HepG2 (cell line): Measurements from ENCODE around the gene HES1. TPM values are rescaled to one million over a fixed set of nuclear protein-coding genes. Genes with fewer than 3 reads are reported as not detected.

Experiments used
- ATAC-seq: fragments of 200-7000 bp; cut with Tn5 transposase; 3 replicates; pipeline ENCODE4 v1.9.1; 2020; ENCODE audit warnings: mild to moderate bottlenecking, moderate library complexity
- BruUV-seq: library from RNA; stranded (reverse); fragments of 400-500 nt; replicated peaks from 2 replicates; lab custom pipeline; 2021; lab: Mats Ljungman, UMichigan
- CTCF ChIA-PET: fragments of 300-600 bp; formaldehyde crosslinking; extraction: SDS; loops from one replicate; lab custom pipeline; 2021; ENCODE audit warnings: low total read pairs, inconsistent platforms, low intra/inter-chr PET ratio; lab: Yijun Ruan, JAX
- POLR2A ChIA-PET: fragments of 350-600 bp; sonication (Branson Sonifier 250); formaldehyde crosslinking; loops from one replicate; lab custom pipeline; 2020; ENCODE audit warnings: antibody characterized with exemption, inconsistent platforms; lab: Yijun Ruan, JAX
- DNase-seq: peaks from one replicate; pipeline ENCODE4 v3.0.0-alpha.2; 2015; ENCODE audit warnings: low spot score
- FAIRE-seq: peaks from 3 replicates; lab custom pipeline; 2011; peaks lifted over from hg19 to GRCh38; lab: Jason Lieb, UNC
- H2AFZ ChIP-seq: one replicate; pipeline ENCODE4 v1.6.1; 2011; ENCODE audit warnings: low read length, inconsistent platforms
- H3K27ac ChIP-seq: fragments of 300-600 bp; 3 replicates; pipeline ENCODE4 v1.8.0; 2011; ENCODE audit warnings: mixed run types, mild to moderate bottlenecking, mixed read lengths, low read length, inconsistent platforms; ENCODE audit not compliant: insufficient read depth; ENCODE audit errors: extremely low read length
- H3K27me3 ChIP-seq, 2 experiments: fragments of 200-600 bp in 1 of 2; 2 replicates in 1 of 2; 3 replicates in 1 of 2; pipeline versions ENCODE4 v1.6.0 to v1.8.0; 2011; ENCODE audit warnings: low read length in 2 of 2, mild to moderate bottlenecking in 2 of 2, moderate library complexity in 2 of 2, inconsistent platforms in 1 of 2; ENCODE audit not compliant: insufficient read depth in 2 of 2, control insufficient read depth in 1 of 2
- H3K36me3 ChIP-seq, 2 experiments: fragments of 200-600 bp in 1 of 2; replicated peaks in 1 of 2; 2 replicates in 1 of 2; 3 replicates in 1 of 2; pipeline versions ENCODE4 v1.5.1 to v1.8.0; 2011; ENCODE audit warnings: low read length in 2 of 2, inconsistent platforms in 1 of 2; ENCODE audit not compliant: insufficient read depth in 2 of 2, control insufficient read depth in 1 of 2
- H3K4me1 ChIP-seq: 2 replicates; pipeline ENCODE4 v1.5.1; 2012; ENCODE audit warnings: low read length, inconsistent platforms; ENCODE audit not compliant: insufficient read depth
- H3K4me2 ChIP-seq: 2 replicates; pipeline ENCODE4 v1.6.0; 2011; ENCODE audit warnings: low read depth, low read length, inconsistent platforms
- H3K4me3 ChIP-seq, 3 experiments: fragments of 200-600 bp in 1 of 3; sonication (generic), shearing (Covaris generic) in 1 of 3; replicated peaks in 1 of 3; 2 replicates each; pipeline ENCODE4 v1.5.1; 2011 to 2016; ENCODE audit warnings: low read length in 3 of 3, inconsistent platforms in 2 of 3, low read depth in 2 of 3, mild to moderate bottlenecking in 2 of 3, control low read depth in 1 of 3, mixed read lengths in 1 of 3; ENCODE audit not compliant: insufficient read depth in 1 of 3
- H3K79me2 ChIP-seq: one replicate; pipeline ENCODE4 v1.6.1; 2011; ENCODE audit warnings: low read length, inconsistent platforms; ENCODE audit not compliant: insufficient read depth
- H3K9ac ChIP-seq: 2 replicates; pipeline ENCODE4 v1.6.0; 2011; ENCODE audit warnings: mild to moderate bottlenecking, low read depth, low read length, inconsistent platforms; ENCODE audit not compliant: insufficient read depth
- H3K9me3 ChIP-seq: 2 replicates; pipeline ENCODE4 v1.5.1; 2012; ENCODE audit warnings: mild to moderate bottlenecking, low read length
- H4K20me1 ChIP-seq: 2 replicates; pipeline ENCODE4 v1.6.0; 2011; ENCODE audit warnings: inconsistent platforms, mild to moderate bottlenecking, low read length, moderate library complexity; ENCODE audit not compliant: insufficient read depth
- FIP1L1 ChIP-seq: fragments of 200-400 bp; formaldehyde crosslinking; IDR thresholded peaks from 2 replicates; pipeline ENCODE4 v1.6.1; 2018; ENCODE audit warnings: low read depth, mild to moderate bottlenecking, low read length, moderate library complexity, borderline replicate concordance; ENCODE audit not compliant: insufficient read depth
- GMEB1 ChIP-seq: sonication (generic); formaldehyde crosslinking; IDR thresholded peaks from 2 replicates; pipeline ENCODE4 v1.5.1; 2020; ENCODE audit warnings: missing genetic modification reagents, mild to moderate bottlenecking, borderline replicate concordance
- HOXA9 ChIP-seq: sonication (generic); formaldehyde crosslinking; IDR thresholded peaks from 2 replicates; pipeline ENCODE4 v1.8.1; 2022; ENCODE audit warnings: missing genetic modification reagents, mild to moderate bottlenecking, moderate library complexity, borderline replicate concordance
- MLLT10 ChIP-seq: sonication (generic); formaldehyde crosslinking; IDR thresholded peaks from 2 replicates; pipeline ENCODE4 v1.4.0; 2020; ENCODE audit warnings: missing genetic modification reagents
- ZXDC ChIP-seq: sonication (generic); formaldehyde crosslinking; IDR thresholded peaks from 2 replicates; pipeline ENCODE4 v1.5.0; 2020; ENCODE audit warnings: mild to moderate bottlenecking, missing genetic modification reagents
- WGBS: methylation state at CpG from one replicate; pipeline ENCODE4 v1.1.6; 2017; ENCODE audit warnings: low lambda C conversion rate; 5-methylcytosine and 5-hydroxymethylcytosine counted together
- in situ Hi-C: cut with HindIII; loops from 2 replicates; pipeline ENCODE4 v1.10.0; 2017; ENCODE audit warnings: low pct_unique_long_range_greater_than_20kb; ENCODE audit not compliant: extremely low pct_ligation_motif_present
- intact Hi-C: fragments of 100-400 bp; cut with micrococcal nuclease; formaldehyde crosslinking; loops from one replicate; pipeline ENCODE4 v1.10.0; 2022; ENCODE audit not compliant: unreplicated experiment
- polyA plus RNA-seq, 8 experiments: library from polyadenylated mRNA; depleted of rRNA in 3 of 8; stranded (reverse) in 7 of 8; unstranded in 1 of 8; fragments of >200 nt; fragmentation: Illumina TruSeq in 4 of 8; extraction: Trizol in 4 of 8; gene quantifications; 2 replicates each; pipeline versions ENCODE4 v1.2.1 to v1.2.3, GENCODE V29; 2011 to 2016; ENCODE audit warnings: low read depth in 4 of 8, missing spikeins in 1 of 8, mixed read lengths in 1 of 8; ENCODE audit not compliant: insufficient read depth in 1 of 8
- total RNA-seq, 5 experiments: library from RNA; depleted of rRNA; stranded (reverse); fragments of >200 nt; fragmentation: Illumina TruSeq; extraction: Trizol; gene quantifications; 2 replicates each; pipeline ENCODE4 v1.2.3, GENCODE V29; 2016; ENCODE audit warnings: low read depth in 1 of 5

Gene HES1
- total and polyA plus RNA-seq, 2 of the 13 experiments (the other 11 are each of a cell fraction or from before 2014, with no cell fraction given): 15.4 to 19.8 TPM

GRCh38 chr3:194170793-194171192 lies 34.8 kb downstream of the HES1 start (continued):
- TF ChIP-seq FIP1L1 (no peak), MLLT10 (no peak), ZXDC (no peak)

GRCh38 chr3:194174406-194174805 lies 38.5 kb downstream of the HES1 start:
- TF ChIP-seq HOXA9 (CRISPR knock-in tag) (no peak), GMEB1 (CRISPR knock-in tag) (no peak)
- intact Hi-C loops (no loop called here), in situ Hi-C loops (no loop called here)
- Histone ChIP-seq H3K9ac (no peak overlapping the region), H3K36me3 (no peaks in the 10 kb centered on the region), H3K9me3 (no peaks in the 10 kb centered on the region), H3K79me2 (no peaks in the 10 kb centered on the region), H3K4me1 (peaks cover under 1% of the 10 kb centered on the region; the same call in 1 of the 2 replicates), H3K4me3 (no peak overlapping the region), H3K27me3 (peaks cover 0 to 22% of the 10 kb centered on the region in 2 experiments; a peak in 2 of 5 replicates), H4K20me1 (no peaks in the 10 kb centered on the region), H3K27ac (no peak overlapping the region), H2AFZ (no peak overlapping the region), H3K4me2 (no peak overlapping the region)
- BruUV-seq: no TSS peak
- no peak for FAIRE-seq
- ChIA-PET POLR2A (no interaction called here), CTCF (no interaction called here)
- WGBS: 58% methylated on average over 4 of the region's 4 CpGs
- no peak for DNase-seq
- ATAC-seq: no peak
